GM23248 (cell line): ENCODE measurements around the gene FAHD2A. TPM values are rescaled to one million over a fixed set of nuclear protein-coding genes. Genes with fewer than 3 reads are reported as not detected.

Experiments
- DNase-seq: peaks from one replicate; pipeline ENCODE4 v3.0.0-alpha.2; 2015
- H2AFZ ChIP-seq: fragments of 200-600 bp; sonication (generic); 2 replicates; pipeline ENCODE4 v1.6.1; 2016; ENCODE audit warnings: antibody characterized with exemption
- H3F3A ChIP-seq: fragments of 200-600 bp; sonication (generic); 2 replicates; pipeline ENCODE4 v1.6.1; 2016; ENCODE audit warnings: mild to moderate bottlenecking, antibody characterized with exemption, mixed run types; ENCODE audit not compliant: insufficient read depth
- H3K27ac ChIP-seq: fragments of 200-600 bp; sonication (generic); 2 replicates; pipeline ENCODE4 v1.5.1; 2016; ENCODE audit warnings: mild to moderate bottlenecking
- H3K27me3 ChIP-seq: fragments of 200-600 bp; sonication (generic); replicated peaks from 2 replicates; pipeline ENCODE4 v1.6.1; 2016; ENCODE audit warnings: mild to moderate bottlenecking; ENCODE audit not compliant: insufficient read depth
- H3K36me3 ChIP-seq: fragments of 200-600 bp; sonication (generic); 2 replicates; pipeline ENCODE4 v1.6.1; 2016; ENCODE audit warnings: low read depth, mild to moderate bottlenecking
- H3K4me1 ChIP-seq: fragments of 200-600 bp; sonication (generic); 2 replicates; pipeline ENCODE4 v1.6.1; 2016; ENCODE audit warnings: mild to moderate bottlenecking; ENCODE audit not compliant: insufficient read depth
- H3K4me2 ChIP-seq: fragments of 200-600 bp; sonication (generic); one replicate; pipeline ENCODE4 v1.6.1; 2016; ENCODE audit warnings: mild to moderate bottlenecking; ENCODE audit not compliant: unreplicated experiment
- H3K4me3 ChIP-seq: fragments of 200-600 bp; sonication (generic); 2 replicates; pipeline ENCODE4 v1.5.1; 2016; ENCODE audit warnings: mild to moderate bottlenecking
- H3K79me2 ChIP-seq: fragments of 200-600 bp; sonication (generic); 2 replicates; pipeline ENCODE4 v1.6.1; 2016; ENCODE audit warnings: mild to moderate bottlenecking; ENCODE audit not compliant: insufficient read depth
- H3K9ac ChIP-seq: fragments of 200-600 bp; sonication (generic); 2 replicates; pipeline ENCODE4 v1.6.1; 2016; ENCODE audit warnings: mild to moderate bottlenecking
- H3K9me2 ChIP-seq: fragments of 200-600 bp; sonication (generic); 2 replicates; pipeline ENCODE4 v1.6.1; 2016; ENCODE audit warnings: mixed run types, mild to moderate bottlenecking, moderate library complexity; ENCODE audit not compliant: insufficient read depth
- H3K9me3 ChIP-seq: fragments of 200-600 bp; sonication (generic); one replicate; pipeline ENCODE4 v1.6.1; 2017; ENCODE audit warnings: low read depth
- H4K20me1 ChIP-seq: fragments of 200-600 bp; sonication (generic); 2 replicates; pipeline ENCODE4 v1.6.0; 2016; ENCODE audit not compliant: insufficient read depth
- EZH2 ChIP-seq: fragments of 200-600 bp; sonication (generic); IDR thresholded peaks from 2 replicates; pipeline ENCODE4 v1.6.1; 2018; ENCODE audit warnings: antibody characterized with exemption, mild to moderate bottlenecking; ENCODE audit not compliant: insufficient read depth, poor library complexity, severe bottlenecking
- EZH2phosphoT487 ChIP-seq: fragments of 200-600 bp; sonication (generic); IDR thresholded peaks from 2 replicates; pipeline ENCODE4 v1.6.1; 2018; ENCODE audit warnings: antibody characterized with exemption, moderate library complexity, mild to moderate bottlenecking, low read depth; ENCODE audit not compliant: insufficient read depth
- WGBS, 2 experiments: methylation state at CpG; one replicate each; pipeline ENCODE4 v1.1.6; 2015 to 2017; ENCODE audit warnings: low lambda C conversion rate in 2 of 2, low coverage in 1 of 2; ENCODE audit errors: missing lambda C conversion rate in 2 of 2; 5-methylcytosine and 5-hydroxymethylcytosine counted together
- in situ Hi-C: fragments of 300-500 bp; cut with MboI; formaldehyde crosslinking; loops from 2 replicates; pipeline ENCODE4 v1.15.0; 2020
- polyA plus RNA-seq: library from polyadenylated mRNA; unstranded; fragments of >200 nt; fragmentation: Nextera tagmentation; extraction: Ambion mirVana; gene quantifications from 2 replicates; pipeline ENCODE4 v1.2.1, GENCODE V29; 2016
- total RNA-seq: library from RNA; depleted of rRNA; stranded (reverse); fragments of >200 nt; shearing (Covaris generic); gene quantifications from 2 replicates; pipeline ENCODE4 v1.2.3, GENCODE V29; 2014

Gene FAHD2A
- total and polyA plus RNA-seq, 2 experiments from 2014 or later: 23.8 to 24.5 TPM

DNA sequence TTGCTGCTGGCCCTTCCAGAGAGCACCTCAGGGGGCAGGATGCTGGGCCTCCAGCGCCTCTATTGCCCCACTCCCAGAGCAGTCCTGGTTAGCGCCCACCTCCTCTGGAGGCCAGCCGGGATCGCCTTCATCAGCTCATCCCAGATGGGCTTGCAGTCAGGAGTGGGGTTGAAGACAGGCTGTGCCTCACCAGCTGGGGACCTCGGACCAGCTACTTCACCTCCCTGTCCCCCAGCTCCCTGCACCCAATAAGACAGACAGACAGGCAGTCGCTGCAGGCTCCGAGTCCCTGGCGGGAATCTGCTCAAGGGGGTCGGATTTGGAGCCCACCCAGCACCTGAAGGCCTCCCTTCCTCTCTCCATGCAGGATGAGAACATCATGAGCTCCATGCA is 18.9 kb upstream of the FAHD2A start:
- Histone ChIP-seq H2AFZ (no peak overlapping the region), H3F3A (no peaks in the 10 kb centered on the region), H4K20me1 (no peaks in the 10 kb centered on the region), H3K4me1 (no peaks in the 10 kb centered on the region), H3K36me3 (no peaks in the 10 kb centered on the region), H3K27ac (no peak overlapping the region), H3K9ac (no peak overlapping the region), H3K4me3 (no peak overlapping the region), H3K9me2 (no peaks in the 10 kb centered on the region), H3K4me2 (no peak overlapping the region), H3K79me2 (no peaks in the 10 kb centered on the region), H3K27me3 (no peaks in the 10 kb centered on the region), H3K9me3 (no peaks in the 10 kb centered on the region)
- no peak for DNase-seq
- WGBS, 2 experiments: 68 to 74% methylated on average over 9 of the region's 9 CpGs
- in situ Hi-C loops: no loop called here
- TF ChIP-seq EZH2 (no peak), EZH2phosphoT487 (no peak)

DNA sequence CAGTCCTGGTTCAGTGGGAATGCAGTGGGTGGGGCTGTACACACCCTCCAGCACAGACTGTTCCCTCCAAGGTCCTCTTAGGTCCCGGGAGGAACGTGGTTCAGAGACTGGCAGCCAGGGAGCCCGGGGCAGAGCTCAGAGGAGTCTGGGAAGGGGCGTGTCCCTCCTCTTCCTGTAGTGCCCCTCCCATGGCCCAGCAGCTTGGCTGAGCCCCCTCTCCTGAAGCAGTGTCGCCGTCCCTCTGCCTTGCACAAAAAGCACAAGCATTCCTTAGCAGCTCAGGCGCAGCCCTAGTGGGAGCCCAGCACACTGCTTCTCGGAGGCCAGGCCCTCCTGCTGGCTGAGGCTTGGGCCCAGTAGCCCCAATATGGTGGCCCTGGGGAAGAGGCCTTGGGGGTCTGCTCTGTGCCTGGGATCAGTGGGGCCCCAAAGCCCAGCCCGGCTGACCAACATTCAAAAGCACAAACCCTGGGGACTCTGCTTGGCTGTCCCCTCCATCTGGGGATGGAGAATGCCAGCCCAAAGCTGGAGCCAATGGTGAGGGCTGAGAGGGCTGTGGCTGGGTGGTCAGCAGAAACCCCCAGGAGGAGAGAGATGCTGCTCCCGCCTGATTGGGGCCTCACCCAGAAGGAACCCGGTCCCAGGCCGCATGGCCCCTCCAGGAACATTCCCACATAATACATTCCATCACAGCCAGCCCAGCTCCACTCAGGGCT is 17.5 kb upstream of the FAHD2A start:
- Histone ChIP-seq H3K9ac (no peak overlapping the region), H3K4me2 (no peak overlapping the region), H3K4me3 (no peak overlapping the region), H4K20me1 (no peaks in the 10 kb centered on the region), H3K9me2 (no peaks in the 10 kb centered on the region), H3K9me3 (no peaks in the 10 kb centered on the region), H3K4me1 (no peaks in the 10 kb centered on the region), H3K36me3 (no peaks in the 10 kb centered on the region), H2AFZ (no peak overlapping the region), H3K27me3 (no peaks in the 10 kb centered on the region), H3K79me2 (no peaks in the 10 kb centered on the region), H3F3A (no peaks in the 10 kb centered on the region), H3K27ac (no peak overlapping the region)
- WGBS, 2 experiments: 21 to 26% methylated on average over 11 to 12 of the region's 12 CpGs
- TF ChIP-seq EZH2phosphoT487: no peak
- TF ChIP-seq EZH2: no peak
- peak; percentile 14 for DNase-seq
- in situ Hi-C loops: no loop called here

DNA sequence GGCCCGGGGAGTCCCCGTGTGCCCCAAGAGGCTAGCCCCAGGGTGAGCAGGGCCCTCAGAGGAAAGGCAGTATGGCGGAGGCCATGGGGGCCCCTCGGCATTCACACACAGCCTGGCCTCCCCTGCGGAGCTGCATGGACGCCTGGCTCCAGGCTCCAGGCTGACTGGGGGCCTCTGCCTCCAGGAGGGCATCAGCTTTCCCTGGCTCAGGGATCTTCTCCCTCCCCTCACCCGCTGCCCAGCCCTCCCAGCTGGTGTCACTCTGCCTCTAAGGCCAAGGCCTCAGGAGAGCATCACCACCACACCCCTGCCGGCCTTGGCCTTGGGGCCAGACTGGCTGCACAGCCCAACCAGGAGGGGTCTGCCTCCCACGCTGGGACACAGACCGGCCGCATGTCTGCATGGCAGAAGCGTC is 16.9 kb upstream of the FAHD2A start:
- WGBS, 2 experiments: 27 to 29% methylated on average over 10 to 12 of the region's 12 CpGs
- DNase-seq: no peak
- TF ChIP-seq EZH2phosphoT487 (no peak), EZH2 (no peak)
- in situ Hi-C loops: no loop called here
- no peaks in the 10 kb centered on the region for H3K9me2 ChIP-seq
- H3K9me3 ChIP-seq: no peaks in the 10 kb centered on the region
- H2AFZ ChIP-seq: no peak overlapping the region
- H3K4me2 ChIP-seq: no peak overlapping the region
- no peaks in the 10 kb centered on the region for H3F3A ChIP-seq
- H3K4me1 ChIP-seq: no peaks in the 10 kb centered on the region
- H3K79me2 ChIP-seq: no peaks in the 10 kb centered on the region
- H3K36me3 ChIP-seq: no peaks in the 10 kb centered on the region
- H3K27ac ChIP-seq: no peak overlapping the region
- no peaks in the 10 kb centered on the region for H3K27me3 ChIP-seq
- H3K9ac ChIP-seq: no peak overlapping the region
- H4K20me1 ChIP-seq: no peaks in the 10 kb centered on the region
- H3K4me3 ChIP-seq: no peak overlapping the region

DNA sequence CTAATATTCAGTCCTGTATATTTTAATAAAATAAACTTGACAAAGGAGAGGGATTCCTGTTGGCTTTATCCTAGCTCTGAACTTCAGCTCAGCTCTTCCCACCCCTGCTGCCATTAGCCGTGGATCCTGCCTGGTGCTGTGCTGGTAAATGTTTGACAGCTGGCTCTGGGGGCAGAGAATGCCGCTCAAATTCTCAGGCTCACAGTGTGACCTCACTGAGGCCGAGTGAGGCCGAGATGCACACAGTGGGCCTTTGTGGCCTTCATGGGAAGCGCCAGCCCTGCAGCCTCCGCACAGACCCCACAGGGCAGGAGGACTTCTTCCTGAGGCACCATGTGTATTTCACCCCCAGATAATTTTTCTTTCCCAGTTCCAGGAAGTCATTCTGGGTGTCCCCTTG is 16.5 kb upstream of the FAHD2A start:
- H3K4me3 ChIP-seq: no peak overlapping the region
- TF ChIP-seq EZH2 (no peak), EZH2phosphoT487 (no peak)

DNA sequence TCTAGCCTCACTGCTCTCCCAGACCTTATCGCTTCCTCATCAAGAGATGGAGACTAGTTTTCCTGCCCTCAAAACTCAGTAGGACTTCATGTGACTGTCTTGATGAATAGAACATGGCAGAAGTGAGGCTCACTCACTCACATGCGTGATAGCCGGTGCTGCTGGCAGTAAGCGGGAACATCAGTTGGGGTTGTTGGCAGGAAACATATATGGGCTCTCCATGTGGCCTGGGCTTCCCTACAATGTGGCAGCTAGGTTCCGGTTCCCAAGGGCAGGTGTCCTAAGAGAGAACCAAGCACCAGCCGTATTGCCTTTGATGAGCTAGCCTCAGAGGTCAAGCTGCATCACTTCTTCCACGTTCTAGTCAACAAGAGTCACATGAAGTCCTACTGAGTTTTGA is 15.2 kb upstream of the FAHD2A start:
- in situ Hi-C loops: no loop called here
- H4K20me1 ChIP-seq: no peaks in the 10 kb centered on the region
- 75 to 81% methylated on average over 7 of the region's 7 CpGs for WGBS, 2 experiments

More for the DNA sequence above, 16.5 kb upstream of the FAHD2A start:
- Histone ChIP-seq H3K9me2 (no peaks in the 10 kb centered on the region), H3K27ac (no peak overlapping the region), H3K9me3 (no peaks in the 10 kb centered on the region), H3K27me3 (no peaks in the 10 kb centered on the region), H3F3A (no peaks in the 10 kb centered on the region), H3K4me1 (no peaks in the 10 kb centered on the region), H2AFZ (no peak overlapping the region), H4K20me1 (no peaks in the 10 kb centered on the region), H3K36me3 (no peaks in the 10 kb centered on the region), H3K9ac (no peak overlapping the region), H3K4me2 (no peak overlapping the region), H3K79me2 (no peaks in the 10 kb centered on the region)
- WGBS, 2 experiments: 35 to 46% methylated on average over 6 of the region's 6 CpGs
- DNase-seq: no peak
- in situ Hi-C loops: no loop called here

More for the DNA sequence above, 15.2 kb upstream of the FAHD2A start:
- TF ChIP-seq EZH2phosphoT487 (no peak), EZH2 (no peak)
- Histone ChIP-seq H3K79me2 (no peaks in the 10 kb centered on the region), H3K9me3 (no peaks in the 10 kb centered on the region), H3K4me2 (no peak overlapping the region), H2AFZ (no peak overlapping the region), H3K4me1 (no peaks in the 10 kb centered on the region), H3K36me3 (no peaks in the 10 kb centered on the region), H3K4me3 (no peak overlapping the region), H3K27me3 (no peaks in the 10 kb centered on the region), H3F3A (no peaks in the 10 kb centered on the region), H3K9me2 (no peaks in the 10 kb centered on the region), H3K9ac (no peak overlapping the region), H3K27ac (no peak overlapping the region)
- DNase-seq: no peak
